SK-N-MC (cell line): ENCODE results near the gene CNOT11.

ENCODE experiments used
- EZH2 ChIP-seq: fragments of 200-600 bp; sonication (generic); IDR thresholded peaks from one replicate; pipeline ENCODE4 v1.6.1; 2017; ENCODE audit warnings: antibody characterized with exemption
- FOXP2 ChIP-seq: optimal IDR thresholded peaks from 2 replicates; pipeline ENCODE3; 2011; ENCODE audit warnings: mild to moderate bottlenecking, moderate library complexity; ENCODE audit not compliant: insufficient read depth; ENCODE audit errors: extremely low read length, control extremely low read depth
- POLR2AphosphoS5 ChIP-seq: IDR thresholded peaks from 2 replicates; pipeline ENCODE4 v1.6.1; 2012; ENCODE audit warnings: mild to moderate bottlenecking, low read depth, low read length, borderline replicate concordance

DNA sequence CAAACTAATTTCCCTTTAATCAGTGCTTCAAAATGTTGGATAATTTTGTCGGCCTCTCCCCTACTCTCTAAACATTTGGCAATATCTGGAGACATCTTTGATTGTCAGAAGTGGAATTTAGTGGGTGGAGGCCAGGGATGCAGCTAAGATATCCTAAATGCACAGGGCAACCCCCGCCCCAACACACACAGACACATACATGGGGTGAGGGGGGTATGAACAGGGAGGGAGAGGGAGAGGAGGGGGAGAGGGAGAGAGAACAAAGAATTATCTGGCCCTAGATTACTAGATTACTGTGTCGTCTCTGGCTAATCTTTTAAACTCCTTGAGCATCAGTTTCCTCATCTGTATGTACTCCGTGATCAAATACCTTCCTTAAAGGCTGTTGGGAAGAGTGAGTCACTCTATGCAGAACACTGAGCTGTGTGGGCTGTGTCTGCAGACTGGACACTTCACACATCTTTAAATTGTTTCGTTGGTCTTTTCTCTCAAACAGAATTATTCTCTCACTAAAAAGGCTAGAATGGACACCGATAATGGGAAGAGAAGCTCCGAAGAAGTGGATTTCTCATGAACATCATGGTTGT, 52.9 kb downstream of the CNOT11 start:
- TF ChIP-seq EZH2 (no peak), POLR2AphosphoS5 (no peak), FOXP2 (no peak)
